ENCODE data around the gene CACNA1G. TPM values are rescaled to one million over a fixed set of nuclear protein-coding genes. Genes with fewer than 3 reads are reported as not detected.

CACNA1G gene
- total and polyA plus RNA-seq, 2 donors (not counting 3 experiments of a cell fraction or from before 2014, with no cell fraction given): not detected

GRCh38 chr17:50527155-50527762 is 33.3 kb upstream of the CACNA1G start:
- BruUV-seq (replicated peaks): no TSS peak
- H3K4me2 ChIP-seq (ENCODE audit: insufficient read depth, low read length): no peak overlapping the region
- ChIA-PET POLR2A (no interaction called here), CTCF (interaction anchor here (1.1 kb wide), 1 partner anchor 24 kb away, joined by 3 read pairs; no protein-coding TSS in a partner anchor)
- peaks cover 7 to 15% of the 10 kb centered on the region in 2 experiments for H3K27me3 ChIP-seq (ENCODE audit: control insufficient read depth in 2 of 2, insufficient read depth in 2 of 2, low read length in 2 of 2)
- no peaks in the 10 kb centered on the region for H3K4me1 ChIP-seq (ENCODE audit: control insufficient read depth, extremely low read depth, insufficient read depth, low read length)
- dilution Hi-C loops (cut with MboI; ENCODE audit: extremely low pct_ligation_motif_present, low sequenced_read_pairs) (no loop called here), intact Hi-C loops (cut with micrococcal nuclease) (no loop called here)
- H3K27ac ChIP-seq (ENCODE audit: insufficient read depth, low read depth, low read length): no peak overlapping the region
- H2AFZ ChIP-seq (ENCODE audit: low read depth, low read length): no peak overlapping the region
- no peak for TF ChIP-seq EZH2 (IDR thresholded peaks at IDR 0.05; ENCODE audit: borderline replicate concordance, low read depth, low read length, severe bottlenecking)
- no peak for TF ChIP-seq MAX (IDR thresholded peaks at IDR 0.05; ENCODE audit: insufficient read depth, insufficient read length)
- no peak for TF ChIP-seq POLR2AphosphoS5 (IDR thresholded peaks at IDR 0.05; ENCODE audit: insufficient read depth, low read depth, low read length)
- TF ChIP-seq FOS (IDR thresholded peaks at IDR 0.05; ENCODE audit: borderline replicate concordance, insufficient read depth, low read length): no peak
- TF ChIP-seq POLR2A (IDR thresholded peaks at IDR 0.05; ENCODE audit: low read depth, low read length): no peak
- no peak for TF ChIP-seq JUN (IDR thresholded peaks at IDR 0.05; ENCODE audit: borderline replicate concordance, insufficient read depth, insufficient read length, low read depth)
- TF ChIP-seq GATA2 (IDR thresholded peaks at IDR 0.05; ENCODE audit: insufficient read depth, insufficient read length, low read depth, low read length): no peak
- TF ChIP-seq, protein P1, sequence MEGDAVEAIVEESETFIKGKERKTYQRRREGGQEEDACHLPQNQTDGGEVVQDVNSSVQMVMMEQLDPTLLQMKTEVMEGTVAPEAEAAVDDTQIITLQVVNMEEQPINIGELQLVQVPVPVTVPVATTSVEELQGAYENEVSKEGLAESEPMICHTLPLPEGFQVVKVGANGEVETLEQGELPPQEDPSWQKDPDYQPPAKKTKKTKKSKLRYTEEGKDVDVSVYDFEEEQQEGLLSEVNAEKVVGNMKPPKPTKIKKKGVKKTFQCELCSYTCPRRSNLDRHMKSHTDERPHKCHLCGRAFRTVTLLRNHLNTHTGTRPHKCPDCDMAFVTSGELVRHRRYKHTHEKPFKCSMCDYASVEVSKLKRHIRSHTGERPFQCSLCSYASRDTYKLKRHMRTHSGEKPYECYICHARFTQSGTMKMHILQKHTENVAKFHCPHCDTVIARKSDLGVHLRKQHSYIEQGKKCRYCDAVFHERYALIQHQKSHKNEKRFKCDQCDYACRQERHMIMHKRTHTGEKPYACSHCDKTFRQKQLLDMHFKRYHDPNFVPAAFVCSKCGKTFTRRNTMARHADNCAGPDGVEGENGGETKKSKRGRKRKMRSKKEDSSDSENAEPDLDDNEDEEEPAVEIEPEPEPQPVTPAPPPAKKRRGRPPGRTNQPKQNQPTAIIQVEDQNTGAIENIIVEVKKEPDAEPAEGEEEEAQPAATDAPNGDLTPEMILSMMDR (IDR thresholded peaks at IDR 0.05; ENCODE audit: extremely low read depth in 1 of 2, insufficient read depth in 1 of 2, low read depth in 1 of 2, low read length in 2 of 2): no peak
- TF ChIP-seq MYC (IDR thresholded peaks at IDR 0.05; ENCODE audit: low read depth, low read length): no peak
- H3K9me1 ChIP-seq (replicated peaks; ENCODE audit: control insufficient read depth, extremely low read depth, insufficient read depth, low read length): no peaks in the 10 kb centered on the region
- no peaks in the 10 kb centered on the region for H3K9me3 ChIP-seq (replicated peaks; ENCODE audit: control insufficient read depth, insufficient read depth, low read length)
- no peak overlapping the region for H3K9ac ChIP-seq (replicated peaks; ENCODE audit: extremely low read depth, insufficient read depth, low read length)
- no peak for DNase-seq (ENCODE audit: low read depth, low spot score)
- H3K36me3 ChIP-seq (ENCODE audit: control insufficient read depth in 2 of 2, extremely low read depth in 1 of 2, insufficient read depth in 2 of 2, low read length in 2 of 2): no peaks in the 10 kb centered on the region
- H3K79me2 ChIP-seq (ENCODE audit: control insufficient read depth, insufficient read depth, low read length): no peaks in the 10 kb centered on the region
- H3K4me3 ChIP-seq (replicated peaks in 1 of 3; ENCODE audit: insufficient read depth in 1 of 3, low read depth in 1 of 3, low read length in 3 of 3): no peak overlapping the region
- no peaks in the 10 kb centered on the region for H4K20me1 ChIP-seq (replicated peaks; ENCODE audit: control insufficient read depth, extremely low read depth, insufficient read depth, low read length)
- no peak for FAIRE-seq

All from endothelial cell of umbilical vein (primary cell).